GM21576 (cell line): Measurements from ENCODE around the gene CACNA1S.

Source experiments
- ATAC-seq: cut with Tn5 transposase; IDR thresholded peaks from one replicate; pipeline ENCODE4 v1.9.1; 2021; ENCODE audit warnings: mild to moderate bottlenecking, moderate library complexity; ENCODE audit not compliant: unreplicated experiment

Gene CACNA1S

DNA sequence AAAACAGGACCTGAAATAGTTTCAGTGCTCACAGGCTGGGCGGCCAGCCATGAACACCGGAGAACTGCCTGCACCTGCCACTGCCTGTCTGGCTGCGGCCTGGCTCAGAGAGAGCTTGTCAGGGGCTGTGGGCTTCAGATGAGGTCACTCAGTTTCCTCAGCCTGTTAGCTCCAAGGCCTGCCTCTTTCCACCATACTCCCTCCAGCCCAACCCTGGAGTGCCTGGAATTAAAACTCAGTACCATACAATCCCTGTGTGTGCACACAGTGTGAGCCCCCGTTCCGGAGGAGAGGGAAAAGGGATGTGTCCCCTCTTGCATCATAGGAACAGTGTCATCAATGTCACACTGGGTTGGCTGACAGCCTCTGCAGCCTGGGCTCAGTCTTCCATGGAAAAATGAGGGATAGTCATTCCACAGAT, 16.2 kb downstream of the CACNA1S start:
- no peak for ATAC-seq

DNA sequence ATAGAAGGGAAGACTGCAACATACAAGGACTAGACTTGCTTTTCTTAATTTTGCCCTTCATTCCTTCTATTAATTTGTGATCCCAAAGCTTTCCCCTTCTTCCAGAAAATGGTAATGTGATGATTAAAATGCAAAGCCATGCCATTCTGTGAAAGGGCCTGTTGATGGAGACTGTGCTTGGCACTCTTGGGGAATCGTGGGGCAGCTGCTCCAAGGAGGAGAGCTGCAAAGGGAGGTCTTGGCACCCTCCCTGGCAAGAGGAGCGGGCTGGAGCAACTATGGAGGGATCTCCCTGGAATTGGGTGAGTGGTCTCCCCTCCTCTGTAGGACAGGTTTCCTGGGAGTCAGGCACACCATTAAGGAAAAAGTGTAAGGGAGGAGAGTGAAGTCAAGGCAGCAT, 16.6 kb downstream of the CACNA1S start:
- no peak for ATAC-seq

DNA sequence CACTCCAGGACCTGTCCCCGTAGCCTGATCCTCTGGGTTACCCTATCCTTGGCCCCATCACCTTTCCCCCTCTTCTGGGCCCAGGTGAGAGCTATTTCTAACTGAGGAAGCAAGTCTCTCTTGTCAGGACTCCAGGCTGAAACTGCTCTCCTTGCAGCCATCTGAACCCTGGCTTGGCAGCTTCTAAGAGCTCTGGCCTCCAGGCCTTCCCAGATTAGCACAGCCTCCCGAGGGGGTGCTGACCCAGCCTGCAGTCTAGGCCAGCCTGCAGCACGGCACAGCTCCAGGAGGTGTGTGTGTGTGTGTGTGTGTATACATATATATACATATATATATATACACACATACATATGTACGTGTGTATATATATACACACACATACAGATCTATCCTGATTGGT, 17.4 kb downstream of the CACNA1S start:
- ATAC-seq = no peak

DNA sequence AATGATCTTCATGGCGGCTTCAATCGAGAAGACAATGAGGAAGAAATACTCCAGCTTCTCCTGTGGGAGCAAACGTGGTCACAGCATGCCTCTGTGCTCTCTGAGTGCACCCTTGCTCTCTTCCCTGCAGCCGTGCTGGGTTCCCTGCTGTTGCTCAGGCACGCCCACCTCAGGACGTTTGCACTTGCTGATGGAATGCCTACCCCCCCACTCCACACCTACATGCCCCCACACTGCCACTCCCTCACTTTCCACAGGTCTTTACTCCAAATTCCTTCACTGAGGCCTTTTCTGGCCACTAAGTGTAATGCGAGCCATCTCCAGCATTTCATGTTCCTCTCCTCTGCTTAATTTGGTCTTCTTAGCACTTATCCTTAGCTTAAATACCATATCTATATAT, 18.3 kb downstream of the CACNA1S start:
- ATAC-seq = no peak

DNA sequence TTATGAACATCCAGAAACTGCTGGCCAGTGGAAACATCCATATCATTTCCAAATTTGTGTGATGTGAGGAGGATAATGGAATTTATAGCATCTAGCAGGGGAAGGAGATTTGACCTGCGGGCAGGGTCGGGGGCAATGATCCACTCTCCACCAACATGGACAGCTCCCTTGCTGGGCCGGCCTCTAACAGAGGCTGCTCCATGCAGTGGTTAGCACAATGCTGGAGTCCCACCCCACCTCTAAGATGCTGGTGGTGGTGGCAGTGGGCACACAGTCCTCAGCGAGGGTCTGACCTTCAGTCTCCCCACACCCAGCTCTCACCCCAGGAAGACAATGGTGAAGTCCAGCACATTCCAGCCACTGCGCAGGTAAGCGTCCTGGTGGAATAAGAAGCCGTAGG, 18.7 kb downstream of the CACNA1S start:
- no peak for ATAC-seq

DNA sequence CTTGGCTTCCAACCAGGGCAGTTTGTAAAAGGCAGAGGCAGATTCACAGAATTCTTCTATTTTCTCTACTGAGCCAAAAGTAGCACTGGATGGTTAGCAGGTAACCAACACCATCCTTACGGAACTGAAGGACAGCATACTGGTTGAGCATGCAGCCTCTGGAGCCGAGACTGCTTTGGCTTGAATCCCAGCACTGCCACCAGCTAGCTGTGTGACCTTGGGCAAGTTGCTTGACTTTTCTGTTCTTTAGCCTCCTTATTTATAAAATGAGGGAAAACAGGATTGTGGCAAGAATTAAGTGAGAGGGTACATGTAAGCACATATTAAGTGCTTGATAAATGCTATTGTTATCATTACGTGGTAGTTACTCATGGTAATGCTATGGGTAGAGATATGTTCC, 19.5 kb downstream of the CACNA1S start:
- ATAC-seq = no peak

DNA sequence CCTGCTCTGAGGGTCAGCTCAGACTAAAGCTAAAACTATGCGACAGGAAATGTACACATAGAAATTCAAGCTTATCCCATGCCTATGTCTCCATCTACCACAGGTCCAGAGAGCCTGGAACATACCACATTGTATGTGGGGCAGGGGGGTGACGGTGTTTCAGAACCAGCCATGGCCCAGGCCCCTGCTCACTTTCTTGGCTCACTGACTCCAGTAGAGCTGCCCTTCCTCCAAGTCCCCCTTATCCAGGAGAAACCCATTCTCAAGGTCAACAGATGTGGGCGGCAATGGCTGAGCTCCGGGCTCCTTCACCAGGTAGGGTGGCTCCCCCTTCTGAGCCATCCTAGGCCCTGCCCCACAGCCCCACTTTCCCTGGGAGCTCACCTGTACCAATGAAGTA, 21.0 kb downstream of the CACNA1S start:
- ATAC-seq = no peak

DNA sequence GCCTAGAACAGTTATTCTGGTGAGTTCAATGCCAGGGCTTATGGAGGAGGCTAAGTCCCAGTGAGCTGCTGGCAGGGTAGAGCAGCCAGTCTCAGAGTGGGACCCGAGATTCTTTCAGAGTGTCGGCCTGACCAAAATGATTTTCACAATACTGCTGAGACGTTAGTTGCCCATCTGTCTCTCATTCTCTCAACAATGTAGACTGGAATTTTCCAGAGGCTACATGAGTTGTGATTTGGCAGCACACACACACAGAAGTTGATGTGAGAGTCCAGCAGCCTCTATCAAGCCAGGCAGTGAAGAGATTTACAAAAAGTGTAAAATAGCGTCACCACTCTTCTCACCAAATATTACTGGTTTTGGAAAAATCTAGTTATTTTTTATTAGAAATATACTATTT, 21.7 kb downstream of the CACNA1S start:
- ATAC-seq = no peak

DNA sequence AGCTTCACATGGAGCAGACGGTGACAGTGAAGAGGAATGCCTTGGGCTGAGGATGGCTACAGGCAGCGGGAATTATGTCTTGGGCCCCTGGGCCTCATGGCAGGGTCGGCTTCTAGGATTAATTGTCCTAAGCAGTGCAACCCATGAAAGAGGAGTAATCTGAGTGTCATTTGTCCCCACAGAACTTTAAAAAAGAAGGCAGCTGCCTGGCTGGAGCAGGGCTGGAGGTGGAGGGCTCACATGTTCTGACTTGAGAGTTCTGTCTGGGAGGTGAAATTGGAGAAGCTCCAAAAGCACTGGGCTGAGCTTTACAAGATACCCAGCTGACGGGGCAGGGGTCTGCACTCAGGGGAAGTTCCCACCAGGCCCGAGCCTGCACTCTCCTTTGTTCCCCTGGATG, 22.6 kb downstream of the CACNA1S start:
- ATAC-seq = no peak

DNA sequence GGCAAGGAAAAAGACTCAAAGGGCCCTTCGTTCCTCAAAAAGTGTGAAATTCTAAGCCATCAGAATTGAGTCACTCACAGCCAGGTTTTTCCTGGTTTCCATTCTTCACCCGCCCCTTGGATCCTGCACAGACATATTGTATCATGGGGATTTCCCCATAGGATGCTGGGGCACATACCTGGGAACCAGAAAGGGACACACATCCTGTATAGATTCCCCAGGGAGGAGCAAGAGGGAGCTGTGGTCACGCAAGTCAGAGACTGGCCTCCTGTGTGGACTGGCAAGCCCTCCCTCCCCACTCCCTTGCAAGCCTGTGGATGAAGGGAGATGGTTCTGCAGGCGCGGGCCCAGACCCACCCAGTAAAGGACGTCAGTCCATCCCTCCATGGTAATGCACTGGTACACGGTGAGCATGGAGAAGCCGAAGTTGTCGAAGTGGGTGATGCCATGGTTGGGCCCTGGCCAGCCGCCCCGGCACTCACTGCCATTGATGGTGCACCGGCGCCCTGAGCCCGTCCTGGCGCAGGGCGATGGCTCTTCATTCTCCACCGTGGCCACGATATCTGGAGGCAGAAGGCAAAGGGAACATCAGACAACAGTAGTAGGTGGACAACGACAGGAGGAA, 23.2 kb downstream of the CACNA1S start:
- no peak for ATAC-seq

DNA sequence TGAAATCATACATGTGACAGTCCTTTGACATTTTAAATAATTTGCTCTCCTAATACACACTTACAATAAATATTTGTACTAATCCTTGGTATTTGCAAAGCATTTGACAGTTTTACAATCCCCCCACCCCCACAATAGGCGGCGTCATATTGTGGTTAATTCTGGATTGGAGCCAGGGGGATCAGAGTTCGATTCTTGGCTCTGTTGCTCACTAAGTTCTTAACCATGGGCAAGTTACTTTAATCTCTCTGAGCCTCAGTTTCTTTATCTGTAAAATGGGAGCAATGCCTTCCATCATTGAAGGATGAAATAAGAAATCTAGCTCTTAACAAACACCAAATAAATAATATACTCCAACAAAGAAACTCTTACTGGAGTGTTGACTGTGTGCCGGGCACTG, 23.8 kb downstream of the CACNA1S start:
- ATAC-seq = no peak

DNA sequence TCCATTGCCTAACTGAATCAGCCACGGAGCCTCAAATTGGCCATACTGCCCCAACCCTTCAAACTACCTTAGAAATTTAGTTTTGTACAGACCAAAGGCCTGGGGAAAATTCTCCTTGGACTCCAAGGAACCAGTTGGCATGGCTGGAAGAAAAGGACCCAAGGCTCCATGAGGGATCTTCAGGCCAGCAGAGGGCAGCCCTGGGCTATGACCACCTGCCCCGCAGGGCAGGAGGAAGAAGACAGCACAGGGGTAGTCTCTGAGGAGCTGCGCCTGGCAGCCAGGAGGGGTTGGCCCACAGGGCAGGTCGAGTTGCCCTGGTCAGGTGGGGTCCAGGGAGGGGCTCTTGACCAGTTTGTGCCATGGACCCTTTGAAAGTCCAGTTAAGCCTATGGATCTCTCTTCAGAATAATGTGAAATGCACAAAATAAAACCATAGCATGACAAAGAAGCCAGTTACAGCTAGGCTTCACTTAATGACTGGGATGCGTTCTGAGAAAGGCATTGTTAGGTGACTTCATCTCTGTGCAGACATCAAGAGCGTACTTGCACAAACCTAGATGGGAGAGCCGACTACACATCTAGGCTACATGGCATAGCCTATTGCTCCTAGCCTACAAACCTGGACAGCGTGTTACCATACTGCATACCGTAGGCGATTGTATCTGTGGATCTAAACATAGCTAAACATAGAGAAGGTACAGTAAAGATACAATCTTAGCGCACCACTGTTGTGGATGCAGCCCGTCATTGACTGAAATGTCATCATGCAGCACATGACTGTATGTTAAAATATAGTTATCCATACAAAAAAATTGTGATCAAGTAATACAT, 26.1 kb downstream of the CACNA1S start:
- no peak for ATAC-seq

DNA sequence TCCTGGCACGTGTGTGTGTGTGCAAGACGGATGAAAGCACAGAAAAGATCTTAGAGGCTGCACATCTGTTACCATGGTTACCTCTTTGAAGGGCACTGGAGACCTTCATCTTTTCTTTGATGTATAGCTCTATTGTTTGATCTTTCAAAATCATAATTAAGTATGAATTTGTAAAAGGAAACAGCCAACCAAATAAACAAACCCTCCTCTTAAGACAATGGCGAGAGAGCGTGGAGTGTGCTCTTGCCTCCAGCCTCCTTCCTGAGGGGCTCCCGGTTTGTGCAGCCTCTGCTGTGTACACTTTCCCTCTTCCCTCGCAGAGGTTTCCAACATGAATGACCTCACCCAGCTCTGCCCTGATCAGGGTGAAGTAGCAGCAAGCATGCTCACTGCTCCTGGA, 27.9 kb downstream of the CACNA1S start:
- ATAC-seq = no peak

DNA sequence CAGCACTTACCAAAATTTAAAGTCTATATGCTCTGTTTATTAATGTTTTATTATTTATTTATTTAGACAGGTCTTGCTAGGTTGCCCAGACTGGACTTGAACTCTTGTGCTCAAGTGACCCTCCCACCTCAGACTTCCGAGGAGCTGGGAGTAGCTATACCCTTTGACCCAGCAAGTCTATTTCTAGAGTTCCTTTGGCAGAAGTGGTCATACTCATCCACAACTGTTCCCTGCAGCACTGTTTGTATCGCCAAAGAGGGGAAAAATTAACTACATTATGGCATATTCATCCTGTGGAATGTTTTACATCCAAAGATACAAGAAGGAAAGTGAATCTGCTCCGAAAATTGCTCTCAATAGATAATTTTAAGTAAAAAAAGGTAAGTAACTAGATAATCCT, 28.5 kb downstream of the CACNA1S start:
- ATAC-seq = no peak

DNA sequence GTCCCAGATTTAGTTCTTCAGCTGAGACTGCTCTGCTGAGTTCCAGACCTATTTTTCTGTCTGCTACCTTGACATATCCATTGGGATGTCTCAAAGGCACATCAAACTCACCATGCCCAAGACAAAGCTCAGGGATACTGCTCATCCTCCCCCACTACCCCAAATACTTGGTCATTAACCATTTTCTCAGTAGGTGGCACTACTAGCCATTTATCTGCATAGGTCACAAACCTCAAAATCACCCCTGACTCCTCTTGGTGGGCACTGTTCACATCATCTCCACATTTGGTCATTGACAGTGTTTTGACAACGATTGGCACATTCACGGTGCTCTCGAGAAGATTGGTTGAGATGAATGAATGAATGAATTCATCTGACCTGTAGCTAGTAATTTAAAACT, 32.1 kb downstream of the CACNA1S start:
- ATAC-seq = no peak

DNA sequence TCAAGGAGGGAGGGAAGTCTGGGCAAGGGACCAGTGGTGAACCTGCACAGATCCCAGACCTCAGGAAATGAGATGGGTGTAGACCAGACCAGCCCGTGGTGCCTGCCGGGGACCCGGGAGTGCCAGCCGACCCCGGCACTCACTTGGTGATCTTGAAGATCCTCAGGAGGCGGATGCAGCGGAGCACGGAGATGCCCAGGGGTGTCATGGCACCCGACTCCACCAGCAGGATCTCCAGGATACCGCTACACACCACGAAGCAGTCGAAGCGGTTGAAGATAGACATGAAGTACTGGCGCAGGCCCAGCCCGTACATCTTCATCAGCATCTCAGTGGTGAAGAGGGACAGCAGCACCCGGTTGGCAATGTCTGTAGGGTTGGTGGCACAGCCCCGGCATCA, 34.5 kb downstream of the CACNA1S start:
- no peak for ATAC-seq

DNA sequence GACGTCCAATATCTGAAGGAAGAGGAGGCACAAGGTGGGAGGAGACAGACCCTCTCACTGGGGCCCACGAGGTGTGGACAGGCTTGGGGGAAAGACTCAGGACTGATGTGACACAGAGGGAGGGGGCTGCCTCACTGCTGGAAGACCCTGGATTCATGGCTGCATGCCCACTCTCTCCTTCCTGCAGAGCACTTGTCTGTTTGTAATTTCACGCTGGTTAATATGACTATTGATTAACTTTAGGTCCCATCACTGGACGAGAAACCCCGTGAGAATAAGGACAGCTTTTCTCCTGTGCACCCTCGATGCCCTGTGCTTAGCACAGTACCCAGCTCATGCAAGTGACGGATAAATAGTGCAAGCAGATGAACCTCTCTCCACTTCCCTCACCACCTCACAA, 35.1 kb downstream of the CACNA1S start:
- ATAC-seq = no peak

DNA sequence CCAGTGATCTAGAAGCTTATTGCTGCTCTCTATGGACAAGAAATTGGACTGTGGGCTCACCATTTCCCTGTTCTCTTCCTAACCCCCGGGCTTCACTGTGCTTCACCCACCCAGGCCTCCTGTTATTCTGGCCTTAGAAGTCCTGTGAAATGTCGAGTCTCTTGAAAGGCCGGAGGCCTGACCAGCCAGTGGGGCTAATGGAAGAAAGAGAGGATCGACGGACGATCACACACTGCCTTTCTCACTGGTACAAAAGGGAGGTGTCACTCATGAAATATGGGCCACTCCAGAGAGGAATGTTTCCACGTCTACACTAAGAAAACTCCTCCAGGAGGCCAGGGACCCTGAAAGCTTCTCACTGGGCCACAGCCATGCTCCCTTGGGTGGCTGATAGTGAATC, 36.1 kb downstream of the CACNA1S start:
- ATAC-seq = no peak

DNA sequence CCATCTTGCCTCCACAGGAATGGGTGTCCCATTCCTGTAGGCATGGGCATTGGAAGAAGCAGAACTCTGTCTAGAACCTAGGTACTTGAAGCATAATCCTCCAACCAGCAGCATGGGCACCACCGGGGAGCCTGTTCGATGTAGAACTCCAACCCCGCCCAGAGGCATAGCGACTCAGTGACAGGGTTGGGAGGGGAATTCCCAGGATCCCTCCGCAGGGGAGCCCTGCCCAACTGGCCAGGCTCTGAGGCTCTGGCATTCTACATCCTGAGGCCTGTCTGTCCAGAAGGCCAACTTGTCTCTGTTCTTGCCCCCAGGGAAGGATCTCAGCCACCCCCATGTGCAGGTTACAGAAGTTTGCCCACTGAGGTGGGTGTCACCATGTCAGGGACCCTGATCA, 38.2 kb downstream of the CACNA1S start:
- no peak for ATAC-seq

DNA sequence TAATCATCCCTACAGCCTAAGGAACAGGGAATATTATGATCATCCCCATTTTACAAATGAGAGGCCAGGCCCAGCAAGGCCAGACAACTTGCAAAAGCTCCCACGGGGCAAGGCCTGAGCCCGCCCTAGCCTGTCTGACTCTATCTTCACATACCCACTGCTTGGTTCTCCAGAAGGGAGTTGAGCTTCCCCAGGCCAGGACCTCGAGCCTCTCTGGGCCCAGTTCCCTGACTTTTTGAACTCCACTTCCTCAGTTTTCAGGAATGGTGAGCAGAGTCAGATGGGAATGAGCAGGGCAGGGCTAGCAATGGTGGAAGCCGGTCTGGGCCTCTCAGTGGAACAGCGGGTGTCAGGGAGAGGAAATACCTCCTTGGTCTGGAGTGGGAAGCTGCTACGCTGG, 39.3 kb downstream of the CACNA1S start:
- no peak for ATAC-seq

DNA sequence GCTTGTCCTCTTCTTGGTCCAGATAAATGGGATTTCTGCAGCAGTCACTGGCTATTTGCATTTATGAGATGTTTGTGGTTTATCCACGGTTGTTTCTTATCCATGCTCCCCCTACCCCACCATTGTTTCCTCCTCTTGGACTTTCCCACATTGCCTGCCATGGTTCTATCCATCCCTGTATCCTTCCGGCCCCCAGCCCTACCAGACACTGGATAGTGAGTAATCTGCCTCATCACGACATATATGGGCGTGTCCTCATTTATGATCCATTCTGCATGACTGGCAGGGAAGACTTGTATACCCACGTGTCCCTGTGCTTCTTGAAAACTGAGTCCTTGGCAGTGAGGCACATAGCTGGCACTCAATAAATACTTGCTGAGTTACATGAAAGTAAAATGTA, 40.1 kb downstream of the CACNA1S start:
- ATAC-seq = no peak

DNA sequence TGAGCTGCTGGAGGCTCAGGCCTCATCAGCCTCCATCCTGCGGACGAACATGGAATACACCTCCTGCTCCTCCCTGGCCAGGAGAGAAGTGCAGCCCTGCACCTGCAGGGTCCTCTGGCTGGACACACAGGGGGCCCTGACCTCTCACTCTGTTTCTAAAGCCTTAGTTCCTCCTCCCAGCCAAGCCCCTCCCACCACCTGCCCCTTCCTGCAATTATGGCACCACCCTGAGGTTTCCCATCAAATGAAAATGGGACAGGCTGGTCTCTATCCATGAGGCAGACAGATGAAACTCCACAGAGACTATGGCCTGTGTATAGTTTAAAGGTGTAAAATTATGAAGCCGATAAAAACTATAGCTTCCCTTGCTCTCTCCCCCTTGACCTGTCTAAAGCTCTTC, 42.6 kb downstream of the CACNA1S start:
- ATAC-seq = no peak

DNA sequence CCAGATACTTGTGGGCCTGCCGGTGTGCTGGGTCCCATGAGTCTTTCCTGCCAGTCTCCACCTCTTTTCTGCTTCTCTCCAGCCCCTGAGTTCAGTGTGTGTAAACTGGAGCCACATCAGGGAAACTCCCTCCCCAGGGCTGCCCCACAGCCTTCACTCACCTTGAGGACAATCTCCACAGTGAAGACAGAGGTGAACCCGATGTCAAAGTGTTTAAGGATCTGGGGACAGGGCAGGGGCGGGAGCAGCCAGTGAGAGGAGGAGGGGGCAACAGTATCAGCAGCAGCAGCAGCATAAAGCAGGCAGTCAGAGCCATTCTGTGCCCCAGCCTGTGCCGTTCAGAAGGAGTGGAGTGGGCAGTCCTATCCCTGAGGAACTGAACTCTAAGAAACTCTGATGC, 43.2 kb downstream of the CACNA1S start:
- no peak for ATAC-seq
